ENCODE data around the gene NUP93.

The NUP93 gene

DNA sequence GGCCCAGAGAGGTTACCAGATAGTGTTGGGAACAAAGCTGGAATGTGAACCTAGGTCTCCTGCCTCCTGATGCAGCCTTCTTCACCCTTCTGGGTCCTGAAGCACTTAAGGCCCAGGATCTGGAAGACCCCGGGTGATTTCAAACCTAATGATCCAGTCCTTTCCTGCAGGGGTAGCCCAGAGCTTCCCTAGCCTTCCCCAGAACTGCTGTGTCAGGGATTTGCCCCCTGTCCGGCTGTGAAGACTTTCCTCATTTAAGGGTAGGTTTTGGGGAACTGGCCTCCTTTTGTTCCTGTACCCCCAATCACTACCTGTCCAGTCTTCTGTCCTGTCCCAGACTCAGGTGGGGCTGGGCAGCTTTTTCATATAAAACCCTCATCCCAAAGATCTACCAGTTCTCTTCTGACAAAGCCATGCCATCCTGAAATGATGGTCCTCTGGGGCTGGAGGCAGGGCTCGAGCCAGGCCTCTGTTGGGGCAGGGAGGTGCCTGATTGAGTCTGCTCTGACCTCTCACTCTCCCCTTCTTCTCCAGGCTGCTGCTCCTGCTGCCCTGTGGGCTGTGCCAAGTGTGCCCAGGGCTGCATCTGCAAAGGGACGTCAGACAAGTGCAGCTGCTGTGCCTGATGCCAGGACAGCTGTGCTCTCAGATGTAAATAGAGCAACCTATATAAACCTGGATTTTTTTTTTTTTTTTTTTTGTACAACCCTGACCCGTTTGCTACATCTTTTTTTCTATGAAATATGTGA is 46.3 kb upstream of the NUP93 start:
- H3K9me3 ChIP-seq (ENCODE audit: insufficient read depth, low read length), result no peaks in the 10 kb centered on the region
- no peak overlapping the region for H2AFZ ChIP-seq (ENCODE audit: low read depth, low read length, severe bottlenecking)
- H3K4me3 ChIP-seq (ENCODE audit: insufficient read depth, low read length, poor library complexity, severe bottlenecking), result no peak overlapping the region
- no peaks in the 10 kb centered on the region for H3K9me2 ChIP-seq (replicated peaks; ENCODE audit: insufficient read depth, low read length)
- no peaks in the 10 kb centered on the region for H3K36me3 ChIP-seq (ENCODE audit: low read length)
- no peak overlapping the region for H3K27ac ChIP-seq (ENCODE audit: low read depth, low read length)
- no peak for TF ChIP-seq EZH2phosphoT487 (conservative IDR thresholded peaks at IDR 0.05; ENCODE audit: low read length)
- H3F3A ChIP-seq (ENCODE audit: insufficient read depth), result no peaks in the 10 kb centered on the region
- H4K20me1 ChIP-seq (ENCODE audit: low read depth, low read length), result no peaks in the 10 kb centered on the region
- H3K79me2 ChIP-seq (ENCODE audit: insufficient read depth, low read length), result no peaks in the 10 kb centered on the region
- H3K9ac ChIP-seq (ENCODE audit: low read length), result no peak overlapping the region
- H3K4me2 ChIP-seq (ENCODE audit: low read depth, low read length, poor library complexity, severe bottlenecking), result no peak overlapping the region
- no peaks in the 10 kb centered on the region for H3K27me3 ChIP-seq (ENCODE audit: low read length)

DNA sequence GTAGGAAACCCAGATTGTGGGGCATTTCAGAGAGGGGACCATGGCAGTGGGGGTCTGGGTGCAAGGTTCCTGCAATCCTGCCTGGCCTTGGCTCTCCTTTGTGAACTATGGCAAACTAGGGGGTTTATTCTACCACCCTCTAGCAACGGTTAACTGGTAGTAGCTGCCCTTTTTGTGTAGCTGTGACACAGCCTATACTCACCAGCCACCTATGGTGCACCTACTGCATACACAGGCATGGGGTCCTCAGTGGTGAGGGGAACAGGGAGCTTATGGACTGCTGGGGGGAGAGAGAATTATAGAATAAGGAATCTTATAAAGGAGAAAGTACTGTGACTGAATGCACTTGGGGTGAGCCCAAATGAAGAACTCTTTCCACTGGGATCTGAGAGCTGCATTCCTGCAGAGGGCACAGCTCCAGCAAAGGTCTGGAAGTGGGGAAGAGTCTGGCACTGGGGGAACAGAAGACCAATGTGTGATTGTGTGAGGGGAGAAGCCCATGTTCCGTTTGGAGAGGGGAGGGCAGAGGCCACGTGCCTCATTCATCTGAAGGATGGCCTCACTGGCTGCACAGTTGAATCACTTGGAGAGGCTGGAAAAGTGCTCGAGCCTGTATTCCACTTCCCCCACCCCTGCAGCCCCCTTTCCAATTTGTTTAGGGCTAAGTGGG is 45.5 kb upstream of the NUP93 start:
- no peaks in the 10 kb centered on the region for H3K9me3 ChIP-seq (ENCODE audit: insufficient read depth, low read length)
- no peaks in the 10 kb centered on the region for H3K27me3 ChIP-seq (ENCODE audit: low read length)
- H4K20me1 ChIP-seq (ENCODE audit: low read depth, low read length), result no peaks in the 10 kb centered on the region
- H3K4me2 ChIP-seq (ENCODE audit: low read depth, low read length, poor library complexity, severe bottlenecking), result no peak overlapping the region
- no peaks in the 10 kb centered on the region for H3F3A ChIP-seq (ENCODE audit: insufficient read depth)
- TF ChIP-seq EZH2phosphoT487 (conservative IDR thresholded peaks at IDR 0.05; ENCODE audit: low read length), result no peak
- TF ChIP-seq, protein P1, sequence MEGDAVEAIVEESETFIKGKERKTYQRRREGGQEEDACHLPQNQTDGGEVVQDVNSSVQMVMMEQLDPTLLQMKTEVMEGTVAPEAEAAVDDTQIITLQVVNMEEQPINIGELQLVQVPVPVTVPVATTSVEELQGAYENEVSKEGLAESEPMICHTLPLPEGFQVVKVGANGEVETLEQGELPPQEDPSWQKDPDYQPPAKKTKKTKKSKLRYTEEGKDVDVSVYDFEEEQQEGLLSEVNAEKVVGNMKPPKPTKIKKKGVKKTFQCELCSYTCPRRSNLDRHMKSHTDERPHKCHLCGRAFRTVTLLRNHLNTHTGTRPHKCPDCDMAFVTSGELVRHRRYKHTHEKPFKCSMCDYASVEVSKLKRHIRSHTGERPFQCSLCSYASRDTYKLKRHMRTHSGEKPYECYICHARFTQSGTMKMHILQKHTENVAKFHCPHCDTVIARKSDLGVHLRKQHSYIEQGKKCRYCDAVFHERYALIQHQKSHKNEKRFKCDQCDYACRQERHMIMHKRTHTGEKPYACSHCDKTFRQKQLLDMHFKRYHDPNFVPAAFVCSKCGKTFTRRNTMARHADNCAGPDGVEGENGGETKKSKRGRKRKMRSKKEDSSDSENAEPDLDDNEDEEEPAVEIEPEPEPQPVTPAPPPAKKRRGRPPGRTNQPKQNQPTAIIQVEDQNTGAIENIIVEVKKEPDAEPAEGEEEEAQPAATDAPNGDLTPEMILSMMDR (IDR thresholded peaks at IDR 0.05; ENCODE audit: insufficient read depth, low read length, poor library complexity, severe bottlenecking), result no peak
- no peak overlapping the region for H2AFZ ChIP-seq (ENCODE audit: low read depth, low read length, severe bottlenecking)
- no peak overlapping the region for H3K9ac ChIP-seq (ENCODE audit: low read length)
- H3K27ac ChIP-seq (ENCODE audit: low read depth, low read length), result no peak overlapping the region
- no peak overlapping the region for H3K4me3 ChIP-seq (ENCODE audit: insufficient read depth, low read length, poor library complexity, severe bottlenecking)
- H3K79me2 ChIP-seq (ENCODE audit: insufficient read depth, low read length), result no peaks in the 10 kb centered on the region
- H3K9me2 ChIP-seq (replicated peaks; ENCODE audit: insufficient read depth, low read length), result no peaks in the 10 kb centered on the region
- H3K36me3 ChIP-seq (ENCODE audit: low read length), result no peaks in the 10 kb centered on the region

DNA sequence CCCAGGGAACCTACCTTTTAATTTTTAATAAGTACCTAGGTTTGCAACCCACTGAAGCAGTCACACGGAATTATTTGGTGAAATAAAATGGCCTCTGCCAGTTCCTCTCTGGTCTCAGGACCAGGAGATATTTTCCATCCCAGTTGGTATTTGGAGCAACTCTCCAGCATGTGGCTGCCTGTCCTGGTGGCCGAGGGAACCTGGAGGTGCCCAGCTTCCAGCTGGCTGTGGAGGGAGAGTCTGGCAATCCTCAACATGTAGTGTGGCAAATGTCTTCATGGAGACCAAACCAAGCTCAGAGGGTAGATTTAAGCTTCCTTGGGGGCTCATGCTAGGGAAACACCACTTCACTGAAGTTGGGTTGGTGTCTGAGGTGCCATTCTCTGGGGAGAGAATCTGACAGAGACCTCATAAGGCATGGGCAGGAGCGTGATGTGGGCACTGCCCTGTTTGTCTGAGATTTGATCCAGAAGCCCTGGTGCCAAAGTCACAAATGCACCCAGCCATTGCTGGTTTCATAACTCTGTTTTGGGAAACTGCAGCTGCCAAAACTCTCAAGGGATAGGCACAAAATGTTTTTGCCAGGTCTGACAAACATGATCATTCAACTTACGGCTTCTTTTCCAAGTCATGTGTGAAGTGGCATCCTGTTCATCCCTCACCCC is 44.9 kb upstream of the NUP93 start:
- H3F3A ChIP-seq (ENCODE audit: insufficient read depth), result no peaks in the 10 kb centered on the region
- H3K79me2 ChIP-seq (ENCODE audit: insufficient read depth, low read length), result no peaks in the 10 kb centered on the region
- no peaks in the 10 kb centered on the region for H3K27me3 ChIP-seq (ENCODE audit: low read length)
- no peak overlapping the region for H3K4me3 ChIP-seq (ENCODE audit: insufficient read depth, low read length, poor library complexity, severe bottlenecking)
- no peak overlapping the region for H3K9ac ChIP-seq (ENCODE audit: low read length)
- H2AFZ ChIP-seq (ENCODE audit: low read depth, low read length, severe bottlenecking), result no peak overlapping the region
- no peaks in the 10 kb centered on the region for H3K9me2 ChIP-seq (replicated peaks; ENCODE audit: insufficient read depth, low read length)
- no peak overlapping the region for H3K27ac ChIP-seq (ENCODE audit: low read depth, low read length)
- no peaks in the 10 kb centered on the region for H3K9me3 ChIP-seq (ENCODE audit: insufficient read depth, low read length)
- H3K4me2 ChIP-seq (ENCODE audit: low read depth, low read length, poor library complexity, severe bottlenecking), result no peak overlapping the region
- no peaks in the 10 kb centered on the region for H3K36me3 ChIP-seq (ENCODE audit: low read length)
- TF ChIP-seq EZH2phosphoT487 (conservative IDR thresholded peaks at IDR 0.05; ENCODE audit: low read length), result no peak
- TF ChIP-seq, protein P1 (IDR thresholded peaks at IDR 0.05; ENCODE audit: insufficient read depth, low read length, poor library complexity, severe bottlenecking), result no peak
- H4K20me1 ChIP-seq (ENCODE audit: low read depth, low read length), result no peaks in the 10 kb centered on the region

Measured in SU-DHL-6 (cell line).